ENCODE results near the gene PBX1.

DNA sequence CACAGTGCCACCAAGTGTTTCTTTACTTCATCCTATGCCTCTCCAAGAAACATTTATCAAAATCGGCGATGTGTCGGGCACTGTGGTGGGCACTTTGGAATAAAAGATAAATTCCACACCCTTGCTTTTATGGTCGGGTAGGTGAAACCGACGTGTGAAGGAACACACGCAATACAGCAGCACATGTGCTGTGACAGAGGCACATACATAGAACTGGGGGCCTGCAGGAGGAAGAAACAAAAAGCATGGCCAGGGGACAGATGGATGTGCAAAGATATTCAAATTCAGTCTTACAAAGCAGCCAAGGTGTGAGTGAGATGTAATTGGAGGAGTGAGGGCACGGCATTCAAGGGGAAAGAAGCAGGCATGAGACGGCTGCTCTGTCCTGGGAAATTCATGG lies 282.0 kb downstream of the PBX1 start:
- TF ChIP-seq, protein P1, sequence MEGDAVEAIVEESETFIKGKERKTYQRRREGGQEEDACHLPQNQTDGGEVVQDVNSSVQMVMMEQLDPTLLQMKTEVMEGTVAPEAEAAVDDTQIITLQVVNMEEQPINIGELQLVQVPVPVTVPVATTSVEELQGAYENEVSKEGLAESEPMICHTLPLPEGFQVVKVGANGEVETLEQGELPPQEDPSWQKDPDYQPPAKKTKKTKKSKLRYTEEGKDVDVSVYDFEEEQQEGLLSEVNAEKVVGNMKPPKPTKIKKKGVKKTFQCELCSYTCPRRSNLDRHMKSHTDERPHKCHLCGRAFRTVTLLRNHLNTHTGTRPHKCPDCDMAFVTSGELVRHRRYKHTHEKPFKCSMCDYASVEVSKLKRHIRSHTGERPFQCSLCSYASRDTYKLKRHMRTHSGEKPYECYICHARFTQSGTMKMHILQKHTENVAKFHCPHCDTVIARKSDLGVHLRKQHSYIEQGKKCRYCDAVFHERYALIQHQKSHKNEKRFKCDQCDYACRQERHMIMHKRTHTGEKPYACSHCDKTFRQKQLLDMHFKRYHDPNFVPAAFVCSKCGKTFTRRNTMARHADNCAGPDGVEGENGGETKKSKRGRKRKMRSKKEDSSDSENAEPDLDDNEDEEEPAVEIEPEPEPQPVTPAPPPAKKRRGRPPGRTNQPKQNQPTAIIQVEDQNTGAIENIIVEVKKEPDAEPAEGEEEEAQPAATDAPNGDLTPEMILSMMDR (IDR thresholded peaks at IDR 0.05) = no peak
- TF ChIP-seq POLR2A (IDR thresholded peaks at IDR 0.05) (no peak), POLR2AphosphoS5 (IDR thresholded peaks at IDR 0.05) (no peak)

Data from breast epithelium (tissue), 3 donors.